ENCODE measurements around the gene SFXN5. TPM values are rescaled to one million over a fixed set of nuclear protein-coding genes. Genes with fewer than 3 reads are reported as not detected.

Gene SFXN5
- total and polyA plus RNA-seq, 2 donors: 9.2 to 11.8 TPM

- H3K27ac ChIP-seq (ENCODE audit: low read depth): no peak overlapping the region
- 80% methylated on average over 12 of the region's 12 CpGs for WGBS
- DNase-seq (ENCODE audit: extremely low spot score): no peak
Observed at GRCh38 chr2:73020657-73021370, 50.7 kb downstream of the SFXN5 start.

GRCh38 chr2:73020306-73020656 lies 51.2 kb downstream of the SFXN5 start:
- Histone ChIP-seq H3K36me3 (ENCODE audit: insufficient read depth) (peaks cover 4% of the 10 kb centered on the region), H3K4me3 (ENCODE audit: low read depth, low read length) (no peak overlapping the region), H3K4me1 (ENCODE audit: insufficient read depth) (no peaks in the 10 kb centered on the region), H3K27ac (ENCODE audit: low read depth) (no peak overlapping the region)
- no peak for DNase-seq (ENCODE audit: extremely low spot score)
- 90% methylated on average over 8 of the region's 8 CpGs for WGBS

More at GRCh38 chr2:73020657-73021370, 50.7 kb downstream of the SFXN5 start:
- no peak overlapping the region for H3K4me3 ChIP-seq (ENCODE audit: low read depth, low read length)
- peaks cover 4% of the 10 kb centered on the region for H3K36me3 ChIP-seq (ENCODE audit: insufficient read depth)
- H3K4me1 ChIP-seq (ENCODE audit: insufficient read depth): no peaks in the 10 kb centered on the region

- WGBS: 87% methylated on average over 2 of the region's 2 CpGs
Observed at GRCh38 chr2:73018188-73018825, 53.2 kb downstream of the SFXN5 start.

GRCh38 chr2:73013936-73014335 lies 57.6 kb downstream of the SFXN5 start:
- Histone ChIP-seq H3K4me1 (ENCODE audit: insufficient read depth) (no peaks in the 10 kb centered on the region), H3K27ac (ENCODE audit: low read depth) (no peak overlapping the region), H3K4me3 (ENCODE audit: low read depth, low read length) (no peak overlapping the region), H3K36me3 (ENCODE audit: insufficient read depth) (peaks cover 4% of the 10 kb centered on the region)
- 92% methylated on average over 3 of the region's 3 CpGs for WGBS
- DNase-seq (ENCODE audit: extremely low spot score): no peak

More at GRCh38 chr2:73018188-73018825, 53.2 kb downstream of the SFXN5 start:
- H3K27ac ChIP-seq (ENCODE audit: low read depth): no peak overlapping the region
- peaks cover 4% of the 10 kb centered on the region for H3K36me3 ChIP-seq (ENCODE audit: insufficient read depth)
- no peak for DNase-seq (ENCODE audit: extremely low spot score)
- no peak overlapping the region for H3K4me3 ChIP-seq (ENCODE audit: low read depth, low read length)
- no peaks in the 10 kb centered on the region for H3K4me1 ChIP-seq (ENCODE audit: insufficient read depth)

GRCh38 chr2:73009177-73009839 lies 62.2 kb downstream of the SFXN5 start:
- no peak for DNase-seq (ENCODE audit: extremely low spot score)
- Histone ChIP-seq H3K27ac (ENCODE audit: low read depth) (no peak overlapping the region), H3K4me1 (ENCODE audit: insufficient read depth) (no peaks in the 10 kb centered on the region), H3K36me3 (ENCODE audit: insufficient read depth) (no peaks in the 10 kb centered on the region), H3K4me3 (ENCODE audit: low read depth, low read length) (no peak overlapping the region)
- 97% methylated on average over 7 of the region's 7 CpGs for WGBS

GRCh38 chr2:73008766-73009135 lies 62.8 kb downstream of the SFXN5 start:
- no peaks in the 10 kb centered on the region for H3K36me3 ChIP-seq (ENCODE audit: insufficient read depth)
- DNase-seq (ENCODE audit: extremely low spot score): no peak
- H3K4me1 ChIP-seq (ENCODE audit: insufficient read depth): no peaks in the 10 kb centered on the region
- no peak overlapping the region for H3K4me3 ChIP-seq (ENCODE audit: low read depth, low read length)
- 95% methylated on average over 9 of the region's 9 CpGs for WGBS
- no peak overlapping the region for H3K27ac ChIP-seq (ENCODE audit: low read depth)

- WGBS: 94% methylated on average over 21 of the region's 21 CpGs
Observed at GRCh38 chr2:73007991-73008765, 63.3 kb downstream of the SFXN5 start.

GRCh38 chr2:73006969-73007710 lies 64.4 kb downstream of the SFXN5 start:
- Histone ChIP-seq H3K27ac (ENCODE audit: low read depth) (no peak overlapping the region), H3K4me1 (ENCODE audit: insufficient read depth) (no peaks in the 10 kb centered on the region), H3K4me3 (ENCODE audit: low read depth, low read length) (no peak overlapping the region), H3K36me3 (ENCODE audit: insufficient read depth) (no peaks in the 10 kb centered on the region)
- DNase-seq (ENCODE audit: extremely low spot score): no peak
- WGBS: 87% methylated on average over 14 of the region's 14 CpGs

More at GRCh38 chr2:73007991-73008765, 63.3 kb downstream of the SFXN5 start:
- no peaks in the 10 kb centered on the region for H3K36me3 ChIP-seq (ENCODE audit: insufficient read depth)
- H3K4me3 ChIP-seq (ENCODE audit: low read depth, low read length): no peak overlapping the region
- no peaks in the 10 kb centered on the region for H3K4me1 ChIP-seq (ENCODE audit: insufficient read depth)
- no peak overlapping the region for H3K27ac ChIP-seq (ENCODE audit: low read depth)
- no peak for DNase-seq (ENCODE audit: extremely low spot score)

- Histone ChIP-seq H3K4me3 (ENCODE audit: low read depth, low read length) (no peak overlapping the region), H3K36me3 (ENCODE audit: insufficient read depth) (no peaks in the 10 kb centered on the region), H3K4me1 (ENCODE audit: insufficient read depth) (no peaks in the 10 kb centered on the region), H3K27ac (ENCODE audit: low read depth) (no peak overlapping the region)
- no peak for DNase-seq (ENCODE audit: extremely low spot score)
- WGBS: 91% methylated on average over 14 of the region's 14 CpGs
Observed at GRCh38 chr2:73004889-73005596, 66.5 kb downstream of the SFXN5 start.

- DNase-seq (ENCODE audit: extremely low spot score): no peak
- WGBS: 79% methylated on average over 12 of the region's 12 CpGs
- no peak overlapping the region for H3K4me3 ChIP-seq (ENCODE audit: low read depth, low read length)
- H3K36me3 ChIP-seq (ENCODE audit: insufficient read depth): no peaks in the 10 kb centered on the region
- H3K4me1 ChIP-seq (ENCODE audit: insufficient read depth): no peaks in the 10 kb centered on the region
- no peak overlapping the region for H3K27ac ChIP-seq (ENCODE audit: low read depth)
Observed at GRCh38 chr2:73004466-73004865, 67.0 kb downstream of the SFXN5 start.

- 85% methylated on average over 8 of the region's 8 CpGs for WGBS
- no peak for DNase-seq (ENCODE audit: extremely low spot score)
- Histone ChIP-seq H3K27ac (ENCODE audit: low read depth) (no peak overlapping the region), H3K4me3 (ENCODE audit: low read depth, low read length) (no peak overlapping the region), H3K4me1 (ENCODE audit: insufficient read depth) (no peaks in the 10 kb centered on the region), H3K36me3 (ENCODE audit: insufficient read depth) (no peaks in the 10 kb centered on the region)
Observed at GRCh38 chr2:73003027-73003426, 68.5 kb downstream of the SFXN5 start.

- Histone ChIP-seq H3K4me3 (ENCODE audit: low read depth, low read length) (no peak overlapping the region), H3K27ac (ENCODE audit: low read depth) (no peak overlapping the region), H3K36me3 (ENCODE audit: insufficient read depth) (no peaks in the 10 kb centered on the region), H3K4me1 (ENCODE audit: insufficient read depth) (no peaks in the 10 kb centered on the region)
- DNase-seq (ENCODE audit: extremely low spot score): no peak
- 95% methylated on average over 6 of the region's 6 CpGs for WGBS
Observed at GRCh38 chr2:73000808-73001570, 70.5 kb downstream of the SFXN5 start.
